DOHH2 (cell line): ENCODE results near the gene TMEM176B.

Experiments used
- CTCF ChIP-seq: fragments of 200-600 bp; sonication (generic); IDR thresholded peaks from one replicate; pipeline ENCODE4 v1.5.1; 2014; ENCODE audit warnings: antibody characterized with exemption, mild to moderate bottlenecking, low read depth, low read length; ENCODE audit not compliant: poor library complexity, severe bottlenecking
- EZH2phosphoT487 ChIP-seq: fragments of 200-600 bp; sonication (generic); IDR thresholded peaks from 2 replicates; pipeline ENCODE4 v1.6.1; 2017; ENCODE audit warnings: borderline replicate concordance, mild to moderate bottlenecking, antibody characterized with exemption, low read length, moderate library complexity, mixed read lengths

GRCh38 chr7:150778014-150778737 is 22.0 kb downstream of the TMEM176B start:
- no peak for TF ChIP-seq EZH2phosphoT487
- TF ChIP-seq CTCF = no peak
